Measurements from ENCODE around the gene ATG9A. TPM values are rescaled to one million over a fixed set of nuclear protein-coding genes. Genes with fewer than 3 reads are reported as not detected.

Gene ATG9A
- total and polyA plus RNA-seq, 9 of the 15 experiments (the other 6 are each of a cell fraction or from before 2014, with no cell fraction given), result 0.25 to 65.6 (median 23.4) TPM

DNA sequence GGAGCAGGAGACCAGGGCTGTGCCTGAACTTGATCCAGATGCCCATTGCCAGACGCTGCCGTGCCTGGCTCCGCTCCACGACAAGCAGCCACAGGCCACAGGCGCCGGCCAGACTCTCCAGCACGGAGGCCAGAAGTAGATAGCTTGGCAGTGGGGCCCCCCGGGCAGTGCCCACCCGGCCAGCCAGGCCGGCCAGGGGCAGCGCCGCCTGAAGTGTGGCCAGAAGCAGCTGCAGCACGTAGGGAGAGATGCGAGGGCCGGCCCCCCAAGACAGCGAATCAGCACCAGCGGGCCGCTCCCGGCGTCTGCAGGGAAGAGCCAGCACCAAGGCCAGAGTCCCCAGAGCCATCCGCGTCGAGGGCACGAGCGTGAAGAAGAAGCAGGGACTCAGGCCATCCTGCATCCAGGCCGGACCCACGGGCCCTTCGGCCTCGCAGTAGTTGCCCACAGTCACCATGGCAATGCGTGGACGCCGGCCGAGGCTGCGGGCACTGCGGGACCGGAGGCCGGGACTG lies 11.2 kb downstream of the ATG9A start (continued):
- no peak for TF ChIP-seq SNRNP70 (optimal IDR thresholded peaks at IDR 0.05; ENCODE audit: low read depth, low read length)
- no peak for TF ChIP-seq ATF1 (CRISPR knock-in tag; IDR thresholded peaks at IDR 0.05)
- no peak for TF ChIP-seq ATF1 (tag; IDR thresholded peaks at IDR 0.05)
- TF ChIP-seq, protein P1, sequence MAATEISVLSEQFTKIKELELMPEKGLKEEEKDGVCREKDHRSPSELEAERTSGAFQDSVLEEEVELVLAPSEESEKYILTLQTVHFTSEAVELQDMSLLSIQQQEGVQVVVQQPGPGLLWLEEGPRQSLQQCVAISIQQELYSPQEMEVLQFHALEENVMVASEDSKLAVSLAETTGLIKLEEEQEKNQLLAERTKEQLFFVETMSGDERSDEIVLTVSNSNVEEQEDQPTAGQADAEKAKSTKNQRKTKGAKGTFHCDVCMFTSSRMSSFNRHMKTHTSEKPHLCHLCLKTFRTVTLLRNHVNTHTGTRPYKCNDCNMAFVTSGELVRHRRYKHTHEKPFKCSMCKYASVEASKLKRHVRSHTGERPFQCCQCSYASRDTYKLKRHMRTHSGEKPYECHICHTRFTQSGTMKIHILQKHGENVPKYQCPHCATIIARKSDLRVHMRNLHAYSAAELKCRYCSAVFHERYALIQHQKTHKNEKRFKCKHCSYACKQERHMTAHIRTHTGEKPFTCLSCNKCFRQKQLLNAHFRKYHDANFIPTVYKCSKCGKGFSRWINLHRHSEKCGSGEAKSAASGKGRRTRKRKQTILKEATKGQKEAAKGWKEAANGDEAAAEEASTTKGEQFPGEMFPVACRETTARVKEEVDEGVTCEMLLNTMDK (IDR thresholded peaks at IDR 0.05; ENCODE audit: borderline replicate concordance, insufficient read depth, low read depth, low read length, poor library complexity, severe bottlenecking), result no peak
- TF ChIP-seq NEUROD1 (IDR thresholded peaks at IDR 0.05; ENCODE audit: borderline replicate concordance, low read depth, low read length, partially characterized antibody), result no peak
- TF ChIP-seq NELFE (IDR thresholded peaks at IDR 0.05; ENCODE audit: insufficient read depth, insufficient read length), result no peak
- peak; percentile 11 for TF ChIP-seq HNRNPLL (IDR thresholded peaks at IDR 0.05; ENCODE audit: low read depth, low read length, poor library complexity, severe bottlenecking)
- no peak for TF ChIP-seq TCF7L2 (IDR thresholded peaks at IDR 0.05; ENCODE audit: low read depth, low read length)
- TF ChIP-seq SIN3A (IDR thresholded peaks at IDR 0.05; ENCODE audit: borderline replicate concordance in 2 of 2, control insufficient read depth in 1 of 2, low read depth in 2 of 2, low read length in 2 of 2), result peak in 1 of 2 experiments; percentile 10; a peak in 1 of 4 replicates
- no peak for TF ChIP-seq YY1 (IDR thresholded peaks at IDR 0.05; ENCODE audit: borderline replicate concordance in 1 of 3, control insufficient read depth in 1 of 3, extremely low read depth in 1 of 3, insufficient read depth in 3 of 3, insufficient read length in 1 of 3, insufficient replicate concordance in 2 of 3, low read depth in 1 of 3, low read length in 2 of 3)
- no peak for TF ChIP-seq TFE3 (CRISPR knock-in tag; IDR thresholded peaks at IDR 0.05)
- peak; percentile 88 for TF ChIP-seq FIP1L1 (IDR thresholded peaks at IDR 0.05; ENCODE audit: low read depth, low read length, poor library complexity, severe bottlenecking)
- TF ChIP-seq, protein P2, sequence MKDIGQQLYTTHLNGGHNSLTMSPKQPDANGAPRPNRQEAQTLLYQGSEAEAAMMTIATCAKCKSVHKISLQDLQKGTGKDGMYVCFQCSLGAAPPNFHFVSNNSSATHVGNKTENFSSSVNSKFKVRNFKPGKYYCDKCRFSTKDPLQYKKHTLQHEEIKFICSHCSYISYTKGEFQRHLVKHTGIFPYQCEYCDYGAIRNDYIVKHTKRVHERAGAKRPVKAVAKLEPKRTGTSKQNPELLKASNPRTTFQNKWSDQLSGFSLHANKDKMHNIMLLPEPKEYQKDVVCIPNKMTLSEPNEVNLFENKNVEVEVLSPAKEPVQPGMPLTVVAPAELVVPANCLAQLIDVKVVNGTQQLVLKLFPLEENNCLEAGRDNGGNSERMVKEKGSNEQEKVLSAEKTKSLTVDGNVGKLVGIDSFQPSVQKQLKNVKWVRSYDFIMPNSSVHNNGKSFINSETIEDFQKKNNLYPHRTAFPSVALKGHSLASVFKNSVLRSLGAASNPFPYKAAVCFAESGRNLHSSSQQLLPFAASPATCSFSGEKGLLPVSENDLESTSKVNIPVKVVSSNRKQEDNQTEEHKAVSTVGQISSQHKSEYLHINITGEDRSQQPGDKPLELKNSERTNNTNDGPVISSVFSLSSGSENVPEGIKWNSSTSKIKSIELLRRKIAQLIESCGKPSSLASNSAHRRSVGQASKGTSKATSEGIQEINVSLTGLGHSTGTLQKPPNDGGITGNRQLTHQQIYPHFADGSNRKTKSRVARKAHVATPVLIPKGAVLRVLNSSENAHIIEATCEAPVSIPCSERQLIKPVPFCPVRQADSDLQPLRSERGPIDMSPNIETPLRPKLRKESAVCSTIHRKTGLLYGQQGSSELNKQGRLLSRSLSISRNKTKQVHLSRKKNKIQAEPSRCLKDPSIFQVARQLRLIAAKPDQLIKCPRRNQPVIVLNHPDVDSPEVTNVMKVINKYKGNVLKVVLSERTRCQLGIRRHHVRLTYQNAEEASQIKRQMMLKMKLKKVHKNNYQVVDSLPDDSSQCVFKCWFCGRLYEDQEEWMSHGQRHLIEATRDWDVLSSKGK (CRISPR knock-in tag; IDR thresholded peaks at IDR 0.05), result no peak
- TF ChIP-seq MLLT1 (IDR thresholded peaks at IDR 0.05), result no peak
- 0 out of 2 replicates have a peak, but pooled peaks have one; percentile 18 for TF ChIP-seq ZFPM2 (CRISPR knock-in tag; IDR thresholded peaks at IDR 0.05)
- no peak for TF ChIP-seq IFI16 (CRISPR knock-in tag; IDR thresholded peaks at IDR 0.05)
- peak; percentile 0; the same call in 1 of the 2 replicates for TF ChIP-seq CBFB (CRISPR knock-in tag; IDR thresholded peaks at IDR 0.05)
